Activated CD4-positive, alpha-beta T cell treated with anti-CD3 and anti-CD28 coated beads, Interleukin-2, amount 10 ng/mL, durations not matched to agents 7 days and 5 days (primary cell): ENCODE data around the gene C10orf67. TPM values are rescaled to one million over a fixed set of nuclear protein-coding genes. Genes with fewer than 3 reads are reported as not detected.
A peak's percentile ranks its signal among the peaks of the same experiment; 100 is the strongest.
"Not testable (repeated sequence)": the region's sequence is repeated elsewhere in the genome, so short reads cannot be mapped to it uniquely, and the experiment has no call there.

Experiments
- CTCF ChIA-PET: fragments of 350-600 bp; sonication (Branson Sonifier 250); formaldehyde crosslinking; loops from one replicate; lab custom pipeline; 2021; ENCODE audit warnings: antibody characterized with exemption; lab: Charles Lee
- POLR2A ChIA-PET: fragments of 350-600 bp; sonication (Branson Sonifier 250); formaldehyde crosslinking; loops from one replicate; lab custom pipeline; 2021; ENCODE audit warnings: antibody characterized with exemption; lab: Charles Lee
- DNase-seq: peaks from one replicate; pipeline ENCODE4 v3.0.0-alpha.2; 2020
- H3K27ac Mint-ChIP-seq: one replicate; pipeline ENCODE4 v1.8.0; 2021; ENCODE audit warnings: mild to moderate bottlenecking, moderate library complexity, mixed read lengths
- H3K27me3 Mint-ChIP-seq: one replicate; pipeline ENCODE4 v1.8.0; 2021; ENCODE audit warnings: mixed read lengths
- H3K36me3 Mint-ChIP-seq: one replicate; pipeline ENCODE4 v1.8.0; 2021; ENCODE audit warnings: low read depth, mixed read lengths
- H3K4me1 Mint-ChIP-seq: one replicate; pipeline ENCODE4 v1.8.0; 2021; ENCODE audit warnings: mixed read lengths
- H3K4me3 Mint-ChIP-seq: one replicate; pipeline ENCODE4 v1.8.0; 2021; ENCODE audit warnings: mild to moderate bottlenecking, moderate library complexity, mixed read lengths
- H3K9me3 Mint-ChIP-seq: one replicate; pipeline ENCODE4 v1.8.0; 2021; ENCODE audit warnings: mixed read lengths
- total RNA-seq, 2 experiments: library from RNA; stranded (reverse); gene quantifications; one replicate each; pipeline ENCODE4 v1.2.3, GENCODE V29; 2021

Gene C10orf67
- total RNA-seq, 2 experiments from 2014 or later = 0.15 TPM; not detected in 1

DNA sequence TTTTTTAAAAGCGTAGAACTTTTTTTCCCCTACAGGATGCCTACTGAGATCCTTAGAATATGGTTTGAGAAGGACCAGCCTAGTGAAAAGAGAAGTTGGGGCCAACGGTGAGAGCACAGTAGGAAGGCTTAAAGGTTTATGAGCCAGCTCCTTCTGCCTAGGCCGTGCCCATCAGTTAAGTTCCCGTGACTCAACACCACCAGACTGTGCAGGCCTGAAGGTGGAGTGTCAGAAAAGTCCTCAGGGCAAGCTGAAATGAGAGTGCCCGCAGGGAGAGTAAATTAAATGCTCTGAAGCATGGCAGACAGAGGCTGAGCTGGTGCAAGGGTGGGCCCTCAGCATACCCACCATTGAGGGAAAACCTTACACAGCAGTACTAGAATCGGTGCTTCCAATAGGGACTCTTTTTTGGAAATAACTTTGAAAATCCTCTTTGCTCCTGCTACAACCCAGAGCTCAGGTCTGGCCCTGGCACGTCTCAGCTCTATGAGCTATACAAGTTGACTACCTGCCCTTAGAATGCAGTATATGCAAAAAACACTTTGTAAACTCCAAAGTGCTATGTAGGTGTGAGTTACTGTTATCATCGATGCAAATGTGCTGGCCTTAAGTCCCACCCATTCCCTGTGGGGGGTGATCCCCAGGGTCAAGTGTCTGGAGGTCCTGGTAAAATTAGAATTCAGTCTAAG is 15.2 kb upstream of the C10orf67 start:
- POLR2A ChIA-PET = no interaction called here
- peaks cover 37% of the 10 kb centered on the region for H3K4me1 Mint-ChIP-seq
- CTCF ChIA-PET = interaction anchor here (0.6 kb wide), 1 partner anchor 81 kb away, joined by 5 read pairs; no protein-coding TSS in a partner anchor

DNA sequence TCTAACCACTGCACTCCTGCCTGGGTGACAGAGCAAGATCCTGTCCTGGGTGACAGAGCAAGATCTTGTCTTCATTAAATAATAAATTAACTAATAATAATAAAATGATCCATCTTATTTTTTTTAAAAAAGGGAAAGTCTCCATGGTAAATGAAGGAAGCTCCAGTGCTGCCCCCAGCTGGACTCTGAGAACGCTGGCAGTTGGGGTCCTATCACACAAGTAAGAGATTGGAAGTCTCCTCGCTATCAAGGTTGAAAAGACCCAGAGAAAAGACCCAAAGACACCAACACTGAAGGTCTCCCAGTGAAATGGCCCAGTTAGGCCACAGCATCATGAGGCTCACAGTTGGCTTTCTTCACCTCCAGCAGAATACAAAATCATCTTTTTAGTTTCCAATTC is 13.8 kb upstream of the C10orf67 start:
- no peak for DNase-seq
- Mint-ChIP-seq H3K36me3 (peaks cover 6% of the 10 kb centered on the region), H3K9me3 (peaks cover 2% of the 10 kb centered on the region), H3K27ac (no peak overlapping the region), H3K4me1 (peaks cover 23% of the 10 kb centered on the region), H3K4me3 (no peak overlapping the region), H3K27me3 (no peaks in the 10 kb centered on the region)
- ChIA-PET CTCF (interaction anchor here (0.9 to 1.2 kb wide), 2 partner anchors 14 to 33 kb away, joined by 3 read pairs; partner anchors contain the start of gene C10orf67), POLR2A (no interaction called here)

More for the DNA sequence above, 15.2 kb upstream of the C10orf67 start:
- no peak overlapping the region for H3K27ac Mint-ChIP-seq
- no peak overlapping the region for H3K4me3 Mint-ChIP-seq
- no peak for DNase-seq
- H3K36me3 Mint-ChIP-seq = peaks cover 12% of the 10 kb centered on the region
- no peaks in the 10 kb centered on the region for H3K27me3 Mint-ChIP-seq
- H3K9me3 Mint-ChIP-seq = peaks cover 2% of the 10 kb centered on the region

DNA sequence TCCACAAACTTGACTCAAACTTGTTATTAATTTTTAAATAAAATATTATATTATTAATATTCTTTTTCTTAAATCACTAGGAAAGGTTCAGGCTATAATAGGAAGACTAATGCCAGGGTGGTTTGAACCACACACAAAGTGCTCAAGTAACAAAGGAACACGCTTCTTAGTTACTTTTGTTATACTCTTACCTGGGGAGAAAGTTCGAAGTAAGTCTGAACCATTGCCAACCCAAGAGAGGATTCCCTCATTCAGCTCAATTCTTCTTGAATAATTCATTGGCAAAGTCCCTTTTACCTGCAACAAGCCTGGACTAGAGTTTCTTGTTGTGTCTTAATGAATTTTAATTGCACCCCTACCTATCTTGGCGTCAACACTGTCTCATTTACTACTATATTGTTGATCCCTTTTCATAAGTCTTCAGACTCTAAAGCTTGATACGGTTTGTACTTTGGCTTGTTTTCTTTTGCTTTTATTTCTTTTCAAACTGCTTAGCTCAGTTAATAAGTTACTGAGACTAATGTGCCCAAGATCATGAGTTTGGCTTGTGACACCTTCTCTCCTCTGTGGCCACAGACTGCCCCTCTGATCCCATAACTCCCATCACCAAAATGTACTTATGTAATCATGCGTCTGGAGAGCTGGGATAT is 10.2 kb upstream of the C10orf67 start:
- peaks cover 4% of the 10 kb centered on the region for H3K4me1 Mint-ChIP-seq
- no peak overlapping the region for H3K27ac Mint-ChIP-seq
- H3K27me3 Mint-ChIP-seq = no peaks in the 10 kb centered on the region

DNA sequence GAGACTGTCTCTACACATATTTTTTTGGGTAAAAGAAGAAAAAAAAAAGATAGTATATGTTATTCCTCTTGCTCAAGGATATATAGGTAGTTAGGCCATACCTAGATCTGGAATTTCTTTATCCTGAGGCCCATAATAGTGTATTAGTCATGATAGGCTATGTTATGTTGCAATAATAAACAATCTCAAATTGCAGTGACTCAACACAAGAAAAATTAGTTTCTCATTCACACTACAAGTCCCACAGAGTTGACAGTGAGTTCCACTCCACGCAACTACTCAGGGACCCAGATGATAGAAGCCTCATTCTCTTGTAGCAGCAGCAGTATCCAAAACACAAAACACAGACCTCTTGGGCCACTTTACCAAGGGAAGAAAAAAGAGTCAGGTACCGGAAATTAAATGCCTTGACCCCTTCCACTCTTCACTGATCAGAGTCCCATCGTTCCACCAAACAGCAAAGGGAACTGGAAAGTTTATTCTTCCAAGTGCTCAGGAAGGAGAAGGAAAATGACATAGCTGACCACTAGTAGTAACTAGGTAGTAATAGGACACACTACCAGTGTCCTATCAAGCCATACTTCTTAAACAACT is 7.4 kb upstream of the C10orf67 start:
- Mint-ChIP-seq H3K9me3 (no peaks in the 10 kb centered on the region), H3K27ac (no peak overlapping the region), H3K4me3 (no peak overlapping the region), H3K36me3 (peaks cover 6% of the 10 kb centered on the region), H3K4me1 (peaks cover 2% of the 10 kb centered on the region), H3K27me3 (no peaks in the 10 kb centered on the region)
- POLR2A ChIA-PET = no interaction called here
- DNase-seq = no peak
- CTCF ChIA-PET = interaction anchor here (1.0 kb wide), 2 partner anchors 12 to 39 kb away, joined by 3 to 4 read pairs; no protein-coding TSS in a partner anchor

More for the DNA sequence above, 10.2 kb upstream of the C10orf67 start:
- POLR2A ChIA-PET = no interaction called here
- H3K9me3 Mint-ChIP-seq = no peaks in the 10 kb centered on the region
- H3K4me3 Mint-ChIP-seq = no peak overlapping the region
- DNase-seq = no peak
- peaks cover 4% of the 10 kb centered on the region for H3K36me3 Mint-ChIP-seq
- CTCF ChIA-PET = interaction anchor here (1.9 kb wide), 1 partner anchor 13 kb away, joined by 4 read pairs; no protein-coding TSS in a partner anchor

DNA sequence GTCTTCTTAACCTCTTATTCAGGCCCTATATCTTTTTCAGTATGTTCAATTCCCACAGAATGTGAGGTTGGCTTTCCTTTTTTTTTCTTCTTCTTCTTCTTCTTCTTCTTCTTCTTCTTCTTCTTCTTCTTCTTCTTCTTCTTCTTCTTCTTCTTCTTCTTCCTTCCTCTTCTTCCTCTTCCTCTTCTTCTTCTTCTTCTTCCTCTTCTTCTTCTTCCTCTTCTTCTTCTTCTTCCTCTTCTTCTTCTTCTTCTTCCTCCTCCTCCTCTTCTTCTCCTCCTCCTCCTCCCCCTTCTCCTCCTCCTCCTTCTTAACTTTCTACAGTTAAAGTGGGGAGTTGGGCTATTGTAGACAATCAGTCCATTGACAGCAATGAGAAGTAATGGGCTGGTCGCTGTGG is 6.1 kb upstream of the C10orf67 start:
- POLR2A ChIA-PET = interaction anchor here (0.6 kb wide), 1 partner anchor 224 kb away, joined by 4 read pairs; no protein-coding TSS in a partner anchor
- H3K4me1 Mint-ChIP-seq, H3K4me3 Mint-ChIP-seq, DNase-seq, H3K27ac Mint-ChIP-seq, H3K27me3 Mint-ChIP-seq, H3K9me3 Mint-ChIP-seq, H3K36me3 Mint-ChIP-seq: not testable (repeated sequence)
- CTCF ChIA-PET = interaction anchor here (0.9 to 1.0 kb wide), 2 partner anchors 12 to 14 kb away, joined by 4 read pairs; no protein-coding TSS in a partner anchor

DNA sequence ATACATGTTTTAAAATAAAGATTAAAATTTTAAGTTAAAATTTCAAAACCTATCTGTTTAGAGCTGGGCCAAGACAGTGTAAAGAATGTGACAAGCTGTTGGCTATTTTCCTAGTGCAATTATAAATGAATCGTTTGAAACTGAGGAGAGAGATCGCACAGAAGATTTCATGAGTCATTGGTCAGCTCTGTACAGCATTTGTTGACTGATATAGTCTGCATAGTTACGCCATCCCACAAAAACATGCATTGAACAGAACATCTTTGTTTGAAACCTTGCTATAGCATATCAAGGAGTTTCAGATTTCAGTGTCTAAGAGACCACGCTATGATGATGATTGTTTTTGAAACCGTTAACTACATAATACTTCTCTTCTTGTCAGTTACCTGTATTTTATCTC is 1.3 kb upstream of the C10orf67 start:
- Mint-ChIP-seq H3K27ac (no peak overlapping the region), H3K27me3 (no peaks in the 10 kb centered on the region), H3K4me1 (peaks cover 30% of the 10 kb centered on the region), H3K4me3 (no peak overlapping the region), H3K9me3 (no peaks in the 10 kb centered on the region), H3K36me3 (peaks cover 2% of the 10 kb centered on the region)
- DNase-seq = no peak
- POLR2A ChIA-PET = no interaction called here
- CTCF ChIA-PET = no interaction called here

DNA sequence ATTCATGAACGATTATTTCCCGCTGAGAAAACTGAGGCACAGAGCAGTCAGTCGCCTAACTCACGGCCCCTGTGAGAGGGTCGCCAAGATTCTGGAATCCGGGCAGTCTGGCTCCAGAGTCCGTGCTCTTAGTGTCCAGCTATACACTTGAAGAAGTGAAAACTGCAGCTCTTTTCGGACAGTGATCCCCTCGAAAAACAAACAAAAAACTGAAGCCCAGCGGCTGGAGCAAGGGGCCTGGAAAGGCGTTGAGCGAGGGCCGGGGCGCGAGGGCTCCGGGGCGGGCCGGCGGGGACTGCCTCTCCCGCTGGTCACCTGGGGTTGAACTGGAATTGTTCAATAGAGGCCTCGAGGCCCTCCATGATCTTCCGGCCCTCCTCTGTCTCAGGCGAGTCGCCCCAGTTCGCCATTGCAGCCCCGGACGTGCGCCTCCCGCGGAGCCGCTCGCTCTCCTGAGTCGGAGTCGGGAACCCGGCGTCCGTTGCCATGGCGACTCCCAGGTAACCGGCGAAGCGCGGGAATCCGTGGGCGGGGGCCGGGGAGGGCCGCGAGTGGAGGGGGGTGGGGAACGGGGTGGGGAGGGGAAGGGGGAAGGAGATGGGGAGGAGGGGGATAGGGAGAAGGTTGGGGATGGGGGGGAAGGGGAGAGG is 881 bp downstream of the C10orf67 start:
- no peak overlapping the region for H3K27ac Mint-ChIP-seq
- peak; percentile 58 for DNase-seq
- peaks cover 45% of the 10 kb centered on the region for H3K4me1 Mint-ChIP-seq
- H3K36me3 Mint-ChIP-seq = peaks cover 2% of the 10 kb centered on the region
- POLR2A ChIA-PET = no interaction called here
- H3K4me3 Mint-ChIP-seq = peak overlapping the region; percentile 82
- H3K27me3 Mint-ChIP-seq = no peaks in the 10 kb centered on the region
- no peaks in the 10 kb centered on the region for H3K9me3 Mint-ChIP-seq
- CTCF ChIA-PET = interaction anchor here (0.9 to 1.3 kb wide), 3 partner anchors 15 to 23 kb away, joined by 3 to 5 read pairs (median 3); no protein-coding TSS in a partner anchor

DNA sequence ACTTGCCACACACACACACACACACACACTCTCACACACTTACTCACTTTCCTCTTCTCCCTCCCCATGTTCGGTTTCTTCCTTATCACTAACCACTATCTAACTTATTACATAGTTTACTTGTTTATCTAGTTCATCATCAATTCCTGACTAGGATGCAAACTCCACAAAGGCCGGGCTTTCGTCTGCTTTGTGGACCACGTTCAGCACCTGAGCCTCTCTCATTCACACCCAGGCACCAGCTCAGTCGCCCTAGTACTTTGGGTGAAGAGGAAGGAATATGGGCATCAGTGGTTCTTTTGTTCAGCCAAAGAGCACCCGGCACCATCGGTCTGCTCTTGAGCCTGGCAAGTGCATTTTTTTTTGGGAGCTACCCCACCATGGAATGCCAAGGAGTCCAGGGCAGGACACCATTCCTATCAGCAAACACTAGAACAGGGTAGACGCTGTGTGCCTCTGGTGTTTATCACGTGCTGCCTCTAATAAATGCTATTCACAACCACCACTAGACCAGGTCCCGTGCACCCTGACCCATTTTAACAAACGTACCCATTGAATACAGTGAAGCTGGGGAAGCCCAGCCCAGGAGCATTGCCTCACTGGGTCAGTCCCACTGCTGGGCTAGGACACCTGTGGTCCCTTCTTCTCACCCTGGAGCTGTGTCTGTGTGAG is 2.2 kb downstream of the C10orf67 start:
- Mint-ChIP-seq H3K4me1 (peaks cover 45% of the 10 kb centered on the region), H3K9me3 (no peaks in the 10 kb centered on the region), H3K4me3 (no peak overlapping the region), H3K27me3 (no peaks in the 10 kb centered on the region), H3K27ac (no peak overlapping the region), H3K36me3 (no peaks in the 10 kb centered on the region)
- CTCF ChIA-PET = interaction anchor here (1.5 kb wide), 1 partner anchor 14 kb away, joined by 4 read pairs; no protein-coding TSS in a partner anchor
- DNase-seq = no peak
- POLR2A ChIA-PET = no interaction called here

DNA sequence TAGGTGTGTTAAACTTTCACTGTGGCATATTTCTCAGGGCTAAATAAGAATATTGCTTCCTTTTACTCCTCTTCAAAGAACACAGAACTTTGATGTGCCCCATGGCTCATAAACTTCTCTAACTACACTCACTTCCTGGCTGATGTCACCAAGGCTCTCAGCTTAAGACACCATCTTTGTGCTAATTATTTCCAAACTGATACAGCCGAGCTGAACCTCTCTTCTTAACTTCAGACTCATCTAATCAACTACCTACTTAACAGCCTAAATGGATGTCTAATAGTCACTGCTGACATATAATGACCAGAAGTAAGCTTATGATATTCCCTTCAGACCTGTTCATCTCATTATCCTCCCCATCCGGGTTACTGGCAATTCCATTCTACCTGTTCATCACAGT is 3.6 kb downstream of the C10orf67 start:
- Mint-ChIP-seq H3K4me3 (no peak overlapping the region), H3K9me3 (no peaks in the 10 kb centered on the region)
- POLR2A ChIA-PET = no interaction called here

DNA sequence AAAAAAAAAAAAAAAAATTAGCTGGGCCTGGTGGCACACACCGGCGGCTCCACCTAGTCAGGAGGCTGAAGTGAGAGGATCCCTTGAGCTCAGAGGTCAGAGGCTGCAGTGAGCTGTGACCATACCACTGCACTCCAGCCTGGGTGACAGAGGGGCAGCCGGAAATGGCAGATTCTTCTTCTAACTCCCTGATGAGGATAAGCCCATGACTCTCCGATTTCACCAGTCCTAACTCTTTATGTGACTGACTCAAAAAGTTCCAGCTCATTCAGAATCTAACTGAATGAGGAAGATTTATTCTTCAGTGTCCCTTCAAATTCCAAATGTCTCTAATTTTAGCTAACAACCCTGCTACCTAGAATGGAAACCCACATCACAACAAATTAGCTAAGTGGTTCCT is 4.2 kb downstream of the C10orf67 start:
- Mint-ChIP-seq H3K4me3 (no peak overlapping the region), H3K9me3 (no peaks in the 10 kb centered on the region), H3K27ac (no peak overlapping the region), H3K27me3 (no peaks in the 10 kb centered on the region), H3K4me1 (peaks cover 44% of the 10 kb centered on the region), H3K36me3 (no peaks in the 10 kb centered on the region)
- ChIA-PET CTCF (interaction anchor here (0.6 kb wide), 1 partner anchor 12 kb away, joined by 3 read pairs; no protein-coding TSS in a partner anchor), POLR2A (interaction anchor here (0.6 kb wide), 1 partner anchor 114 kb away, joined by 3 read pairs; no protein-coding TSS in a partner anchor)
- no peak for DNase-seq

More for the DNA sequence above, 3.6 kb downstream of the C10orf67 start:
- no peak overlapping the region for H3K27ac Mint-ChIP-seq
- CTCF ChIA-PET = interaction anchor here (0.5 to 1.0 kb wide), 4 partner anchors 9 to 1954 kb away, joined by 3 to 4 read pairs (median 3); no protein-coding TSS in a partner anchor
- no peaks in the 10 kb centered on the region for H3K27me3 Mint-ChIP-seq
- peaks cover 45% of the 10 kb centered on the region for H3K4me1 Mint-ChIP-seq
- peak; percentile 44 for DNase-seq
- no peaks in the 10 kb centered on the region for H3K36me3 Mint-ChIP-seq

DNA sequence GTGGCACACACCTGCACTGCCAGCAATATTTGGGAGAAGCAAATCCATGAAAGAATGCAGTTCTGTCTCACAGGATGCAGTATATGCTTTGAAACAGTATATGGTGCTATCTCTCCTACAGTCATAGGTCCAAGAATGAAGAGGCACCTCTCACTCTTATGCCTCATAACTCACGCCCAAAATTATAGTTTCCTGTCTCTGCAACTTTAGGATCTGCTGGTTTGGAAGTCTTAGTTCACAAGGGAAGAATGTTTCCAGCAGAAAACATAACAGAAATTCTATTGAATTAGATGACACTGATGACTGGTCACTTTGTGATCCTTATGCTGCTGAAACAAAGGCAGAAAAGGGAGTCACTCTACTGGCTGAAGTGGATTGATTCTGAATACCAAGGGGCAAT is 5.7 kb downstream of the C10orf67 start:
- ChIA-PET CTCF (no interaction called here), POLR2A (no interaction called here)
- no peak for DNase-seq
- Mint-ChIP-seq H3K4me3 (no peak overlapping the region), H3K27me3 (no peaks in the 10 kb centered on the region), H3K4me1 (peaks cover 36% of the 10 kb centered on the region), H3K9me3 (no peaks in the 10 kb centered on the region), H3K27ac (no peak overlapping the region), H3K36me3 (no peaks in the 10 kb centered on the region)
